HG03095 (cell line): Measurements from ENCODE around the gene FXYD1.
"Not testable (repeated sequence)": the region's sequence is repeated elsewhere in the genome, so short reads cannot be mapped to it uniquely, and the experiment has no call there.

ENCODE experiments used
- ATAC-seq: cut with Tn5 transposase; IDR thresholded peaks from one replicate; pipeline ENCODE4 v1.9.1; 2021; ENCODE audit warnings: moderate library complexity; ENCODE audit not compliant: unreplicated experiment

The FXYD1 gene

GRCh38 chr19:35141837-35142605 is 3.4 kb downstream of the FXYD1 start:
- no peak for ATAC-seq

GRCh38 chr19:35142606-35143230 is 4.1 kb downstream of the FXYD1 start:
- ATAC-seq = no peak

- no peak for ATAC-seq
These were observed 4.6 kb downstream of the FXYD1 start, which contains the start of gene FXYD7 for GRCh38 chr19:35143231-35143715. Gene FXYD7 (plus strand): TSS chr19:35143255. CDS start chr19:35143334, 79 bp downstream.

- no peak for ATAC-seq
These were observed 5.2 kb downstream of the FXYD1 start for GRCh38 chr19:35143818-35144217.

GRCh38 chr19:35144259-35144599 is 5.6 kb downstream of the FXYD1 start:
- ATAC-seq = no peak

- ATAC-seq = no peak
These were observed 6.2 kb downstream of the FXYD1 start for GRCh38 chr19:35144600-35145436.

- ATAC-seq = no peak
These were observed 8.3 kb downstream of the FXYD1 start for GRCh38 chr19:35146746-35147459.

GRCh38 chr19:35149463-35149862 is 10.8 kb downstream of the FXYD1 start:
- ATAC-seq = no peak

- no peak for ATAC-seq
These were observed 11.8 kb downstream of the FXYD1 start for GRCh38 chr19:35150445-35150844.

- no peak for ATAC-seq
These were observed 12.8 kb downstream of the FXYD1 start for GRCh38 chr19:35151273-35152065.

- not testable (repeated sequence) for ATAC-seq
These were observed 14.5 kb downstream of the FXYD1 start for GRCh38 chr19:35153129-35153522.

- ATAC-seq = no peak
These were observed 15.3 kb downstream of the FXYD1 start for GRCh38 chr19:35153701-35154524.

- no peak for ATAC-seq
These were observed 16.1 kb downstream of the FXYD1 start, which contains the start of gene FXYD5 for GRCh38 chr19:35154525-35155406. Gene FXYD5 (plus strand): TSS chr19:35154735. CDS start chr19:35155551, 816 bp downstream.

- no peak for ATAC-seq
These were observed 16.8 kb downstream of the FXYD1 start for GRCh38 chr19:35155441-35155840.

GRCh38 chr19:35155981-35156672 is 17.5 kb downstream of the FXYD1 start:
- ATAC-seq = no peak

- no peak for ATAC-seq
These were observed 18.0 kb downstream of the FXYD1 start for GRCh38 chr19:35156673-35157014.

- ATAC-seq = no peak
These were observed 18.8 kb downstream of the FXYD1 start for GRCh38 chr19:35157431-35157830.

- ATAC-seq = no peak
These were observed 21.0 kb downstream of the FXYD1 start for GRCh38 chr19:35159606-35160005.
